ENCODE measurements around the gene LDLRAD3. TPM values are rescaled to one million over a fixed set of nuclear protein-coding genes. Genes with fewer than 3 reads are reported as not detected.

LDLRAD3 gene
- total and polyA plus RNA-seq, 10 donors, result 1.5 to 9.6 (median 8.1) TPM

- H3K4me1 ChIP-seq, result no peaks in the 10 kb centered on the region
- TF ChIP-seq POLR2AphosphoS5 (IDR thresholded peaks at IDR 0.05) (no peak), POLR2A (IDR thresholded peaks at IDR 0.05) (no peak)
- TF ChIP-seq, protein P1, sequence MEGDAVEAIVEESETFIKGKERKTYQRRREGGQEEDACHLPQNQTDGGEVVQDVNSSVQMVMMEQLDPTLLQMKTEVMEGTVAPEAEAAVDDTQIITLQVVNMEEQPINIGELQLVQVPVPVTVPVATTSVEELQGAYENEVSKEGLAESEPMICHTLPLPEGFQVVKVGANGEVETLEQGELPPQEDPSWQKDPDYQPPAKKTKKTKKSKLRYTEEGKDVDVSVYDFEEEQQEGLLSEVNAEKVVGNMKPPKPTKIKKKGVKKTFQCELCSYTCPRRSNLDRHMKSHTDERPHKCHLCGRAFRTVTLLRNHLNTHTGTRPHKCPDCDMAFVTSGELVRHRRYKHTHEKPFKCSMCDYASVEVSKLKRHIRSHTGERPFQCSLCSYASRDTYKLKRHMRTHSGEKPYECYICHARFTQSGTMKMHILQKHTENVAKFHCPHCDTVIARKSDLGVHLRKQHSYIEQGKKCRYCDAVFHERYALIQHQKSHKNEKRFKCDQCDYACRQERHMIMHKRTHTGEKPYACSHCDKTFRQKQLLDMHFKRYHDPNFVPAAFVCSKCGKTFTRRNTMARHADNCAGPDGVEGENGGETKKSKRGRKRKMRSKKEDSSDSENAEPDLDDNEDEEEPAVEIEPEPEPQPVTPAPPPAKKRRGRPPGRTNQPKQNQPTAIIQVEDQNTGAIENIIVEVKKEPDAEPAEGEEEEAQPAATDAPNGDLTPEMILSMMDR (IDR thresholded peaks at IDR 0.05 in 8 of 11, conservative IDR thresholded peaks at IDR 0.05 in 3 of 11), result no peak
- H3K27ac ChIP-seq, result no peak overlapping the region
- H3K36me3 ChIP-seq, result no peaks in the 10 kb centered on the region
- intact Hi-C loops (cut with DNase I; ENCODE audit: low total_unique reads), result no loop called here
- H3K4me3 ChIP-seq, result no peak overlapping the region
- no peak for DNase-seq
- no peaks in the 10 kb centered on the region for H3K27me3 ChIP-seq (replicated peaks in 1 of 7)
- WGBS, 5 donors, result 48 to 96% (median 75%) methylated on average over 1 of the region's 1 CpG
- peaks cover 0 to 4% (median 0%) of the 10 kb centered on the region in 8 donors for H3K9me3 ChIP-seq
Measured at GRCh38 chr11:36046932-36047331, 103.1 kb downstream of the LDLRAD3 start.

GRCh38 chr11:36047344-36047743 lies 103.5 kb downstream of the LDLRAD3 start:
- no peaks in the 10 kb centered on the region for H3K27me3 ChIP-seq (replicated peaks in 1 of 7)
- peaks cover 0 to 4% (median 0%) of the 10 kb centered on the region in 8 donors for H3K9me3 ChIP-seq
- intact Hi-C loops (cut with DNase I; ENCODE audit: low total_unique reads), result no loop called here
- no peak overlapping the region for H3K4me3 ChIP-seq
- no peaks in the 10 kb centered on the region for H3K4me1 ChIP-seq
- TF ChIP-seq, protein P1 (IDR thresholded peaks at IDR 0.05 in 8 of 11, conservative IDR thresholded peaks at IDR 0.05 in 3 of 11), result no peak
- TF ChIP-seq POLR2AphosphoS5 (IDR thresholded peaks at IDR 0.05) (no peak), POLR2A (IDR thresholded peaks at IDR 0.05) (no peak)
- WGBS, 5 donors, result 87 to 95% (median 93%) methylated on average over 2 of the region's 2 CpGs
- H3K36me3 ChIP-seq, result no peaks in the 10 kb centered on the region
- no peak for DNase-seq
- H3K27ac ChIP-seq, result no peak overlapping the region

GRCh38 chr11:36048496-36049247 lies 104.8 kb downstream of the LDLRAD3 start:
- no peaks in the 10 kb centered on the region for H3K36me3 ChIP-seq
- no peak for TF ChIP-seq POLR2A (IDR thresholded peaks at IDR 0.05)
- TF ChIP-seq, protein P1 (IDR thresholded peaks at IDR 0.05 in 8 of 11, conservative IDR thresholded peaks at IDR 0.05 in 3 of 11), result no peak
- no peak for TF ChIP-seq POLR2AphosphoS5 (IDR thresholded peaks at IDR 0.05)
- no peaks in the 10 kb centered on the region for H3K4me1 ChIP-seq
- H3K4me3 ChIP-seq, result no peak overlapping the region
- 75 to 90% (median 80%) methylated on average over 5 of the region's 5 CpGs for WGBS, 5 donors
- DNase-seq, result no peak
- H3K27ac ChIP-seq, result no peak overlapping the region
- H3K9me3 ChIP-seq, result peaks cover 0 to 4% (median 0%) of the 10 kb centered on the region in 8 donors
- no peaks in the 10 kb centered on the region for H3K27me3 ChIP-seq (replicated peaks in 1 of 7)
- intact Hi-C loops (cut with DNase I; ENCODE audit: low total_unique reads), result no loop called here

GRCh38 chr11:36051235-36052144 lies 107.6 kb downstream of the LDLRAD3 start:
- intact Hi-C loops (cut with DNase I; ENCODE audit: low total_unique reads), result no loop called here
- DNase-seq, result no peak

More at GRCh38 chr11:36051235-36052144, 107.6 kb downstream of the LDLRAD3 start:
- no peaks in the 10 kb centered on the region for H3K4me1 ChIP-seq
- H3K9me3 ChIP-seq, result no peaks in the 10 kb centered on the region
- WGBS, 5 donors, result 80 to 91% (median 81%) methylated on average over 8 of the region's 8 CpGs
- H3K4me3 ChIP-seq, result no peak overlapping the region
- no peaks in the 10 kb centered on the region for H3K27me3 ChIP-seq (replicated peaks in 1 of 7)
- TF ChIP-seq POLR2AphosphoS5 (IDR thresholded peaks at IDR 0.05) (no peak), POLR2A (IDR thresholded peaks at IDR 0.05) (no peak)
- TF ChIP-seq, protein P1 (IDR thresholded peaks at IDR 0.05 in 8 of 11, conservative IDR thresholded peaks at IDR 0.05 in 3 of 11), result no peak
- no peak overlapping the region for H3K27ac ChIP-seq
- no peaks in the 10 kb centered on the region for H3K36me3 ChIP-seq

All from spleen (tissue), 11 donors.